T-helper 1 cell (primary cell): Measurements from ENCODE around the gene TSLP.
A peak's percentile ranks its signal among the peaks of the same experiment; 100 is the strongest.

Experiments
- DNase-seq, 5 donors: peaks; one replicate each; pipeline ENCODE4 v3.0.0-alpha.2; 2012 to 2020
- total RNA-seq, 4 donors: gene quantifications; one replicate each; lab custom pipeline; 2026; lab: John Stamatoyannopoulos, UW

Gene TSLP
- 0 reads per million in 4 donors for total RNA-seq

GRCh38 chr5:111071413-111071812 lies at the start of gene TSLP:
Gene TSLP, plus strand, starts transcription at chr5:111071713. Its CDS starts 178 bp downstream, at chr5:111071891.
- DNase-seq: no peak

- DNase-seq: no peak
Observed at GRCh38 chr5:111022301-111022700, 49.2 kb upstream of the TSLP start.

- DNase-seq: no peak
Observed at GRCh38 chr5:111028865-111029264, 42.6 kb upstream of the TSLP start.

- no peak for DNase-seq
Observed at GRCh38 chr5:111043712-111044506, 27.6 kb upstream of the TSLP start.

GRCh38 chr5:111058064-111058463 lies 13.4 kb upstream of the TSLP start:
- DNase-seq: no peak

GRCh38 chr5:111060169-111060568 lies 11.3 kb upstream of the TSLP start:
- DNase-seq: no peak

- no peak for DNase-seq
Observed at GRCh38 chr5:111061618-111062017, 9.9 kb upstream of the TSLP start.

- no peak for DNase-seq
Observed at GRCh38 chr5:111063709-111064322, 7.7 kb upstream of the TSLP start.

- no peak for DNase-seq
Observed at GRCh38 chr5:111066261-111066938, 5.1 kb upstream of the TSLP start.

- no peak for DNase-seq
Observed at GRCh38 chr5:111068213-111068612, 3.3 kb upstream of the TSLP start.

GRCh38 chr5:111069839-111070238 lies 1.7 kb upstream of the TSLP start:
- DNase-seq: no peak

GRCh38 chr5:111070272-111071134 lies 1.0 kb upstream of the TSLP start:
- DNase-seq: no peak

GRCh38 chr5:111072949-111073682 lies 1.6 kb downstream of the TSLP start:
- peak; percentile 18 to 46 (median 22) for DNase-seq

GRCh38 chr5:111074244-111074643 lies 2.7 kb downstream of the TSLP start:
- DNase-seq: no peak

- no peak for DNase-seq
Observed at GRCh38 chr5:111075520-111075919, 4.0 kb downstream of the TSLP start.

- DNase-seq: no peak
Observed at GRCh38 chr5:111076091-111076490, 4.6 kb downstream of the TSLP start.

- DNase-seq: no peak
Observed at GRCh38 chr5:111077678-111078077, 6.2 kb downstream of the TSLP start.

GRCh38 chr5:111079846-111080245 lies 8.3 kb downstream of the TSLP start:
- no peak for DNase-seq

- no peak for DNase-seq
Observed at GRCh38 chr5:111083323-111083722, 11.8 kb downstream of the TSLP start.

GRCh38 chr5:111092062-111092853 lies 20.7 kb downstream of the TSLP start, which contains the start of gene WDR36:
Gene WDR36, plus strand, starts transcription at chr5:111092348. Its CDS starts 109 bp downstream, at chr5:111092457.
- DNase-seq: peak; percentile 64 to 88 (median 77)

- DNase-seq: no peak
Observed at GRCh38 chr5:111095982-111096381, 24.5 kb downstream of the TSLP start.
